T-helper 1 cell treated with Interleukin-12 subunit alpha and Interleukin-12 subunit beta and Interleukin-4 antibody, amounts not matched to agents 30 μg/mL and 1 μg/mL, for 36 hours (primary cell): ENCODE results near the gene FAF1.

Experiments used
- H3K27ac Mint-ChIP-seq: one replicate; pipeline ENCODE4 v1.8.0; 2021; ENCODE audit warnings: mild to moderate bottlenecking, mixed read lengths
- H3K27me3 Mint-ChIP-seq: one replicate; pipeline ENCODE4 v1.8.0; 2021; ENCODE audit warnings: low read depth, mixed read lengths
- H3K36me3 Mint-ChIP-seq: one replicate; pipeline ENCODE4 v1.8.0; 2021; ENCODE audit warnings: low read depth, mixed read lengths
- H3K4me1 Mint-ChIP-seq: one replicate; pipeline ENCODE4 v1.8.0; 2021; ENCODE audit warnings: low read depth, mixed read lengths
- H3K4me3 Mint-ChIP-seq: one replicate; pipeline ENCODE4 v1.8.0; 2021; ENCODE audit warnings: mild to moderate bottlenecking, moderate library complexity, mixed read lengths
- H3K9me3 Mint-ChIP-seq: one replicate; pipeline ENCODE4 v1.8.0; 2021; ENCODE audit warnings: mixed read lengths

FAF1 gene

GRCh38 chr1:50983219-50983802 lies 23.2 kb upstream of the FAF1 start:
- Mint-ChIP-seq H3K27me3 (peaks cover 77% of the 10 kb centered on the region), H3K9me3 (no peaks in the 10 kb centered on the region), H3K4me1 (peaks cover 9% of the 10 kb centered on the region), H3K27ac (no peak overlapping the region), H3K36me3 (no peaks in the 10 kb centered on the region), H3K4me3 (no peak overlapping the region)

DNA sequence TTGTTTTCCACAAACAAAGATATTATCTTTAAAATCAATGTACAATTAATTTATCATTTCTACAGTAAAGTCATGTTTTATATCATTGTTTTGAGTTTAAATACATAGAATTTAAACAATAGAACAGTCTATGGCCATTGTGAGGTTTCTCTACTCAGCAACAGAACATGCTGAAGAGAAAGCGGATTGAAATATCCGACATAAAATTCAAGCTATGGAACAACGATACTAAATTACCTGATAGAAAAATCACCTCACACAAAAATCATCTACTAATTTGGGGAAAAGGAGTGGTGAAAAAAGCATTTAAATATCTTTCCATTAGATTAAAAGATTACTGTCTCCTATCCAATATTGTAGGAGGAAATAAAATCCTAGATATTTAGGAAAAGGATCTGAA lies 22.5 kb upstream of the FAF1 start:
- no peak overlapping the region for H3K4me3 Mint-ChIP-seq

DNA sequence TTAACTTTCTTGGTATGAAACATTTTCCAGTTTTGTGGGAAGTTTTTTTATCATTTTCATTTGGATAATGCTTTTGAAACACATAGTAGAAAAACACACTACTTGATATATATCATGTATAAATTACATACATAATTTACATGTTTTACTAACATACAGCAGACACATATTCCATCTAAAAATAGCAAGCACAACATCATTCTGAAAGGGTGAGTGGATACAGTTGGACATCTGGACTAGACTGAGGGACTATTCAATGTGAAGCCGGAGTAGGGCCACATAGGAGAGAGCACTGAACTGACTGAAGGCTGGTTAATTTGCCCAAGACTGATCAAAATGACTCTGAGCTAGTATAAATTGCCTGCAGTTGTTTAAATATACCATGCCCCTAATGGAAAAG lies 21.7 kb upstream of the FAF1 start:
- Mint-ChIP-seq H3K27me3 (peaks cover 83% of the 10 kb centered on the region), H3K9me3 (no peaks in the 10 kb centered on the region), H3K4me3 (no peak overlapping the region), H3K36me3 (no peaks in the 10 kb centered on the region), H3K27ac (no peak overlapping the region), H3K4me1 (peaks cover 13% of the 10 kb centered on the region)

More for the DNA sequence above, 22.5 kb upstream of the FAF1 start:
- H3K27me3 Mint-ChIP-seq = peaks cover 79% of the 10 kb centered on the region
- peaks cover 10% of the 10 kb centered on the region for H3K4me1 Mint-ChIP-seq
- no peaks in the 10 kb centered on the region for H3K36me3 Mint-ChIP-seq
- H3K27ac Mint-ChIP-seq = no peak overlapping the region
- no peaks in the 10 kb centered on the region for H3K9me3 Mint-ChIP-seq

DNA sequence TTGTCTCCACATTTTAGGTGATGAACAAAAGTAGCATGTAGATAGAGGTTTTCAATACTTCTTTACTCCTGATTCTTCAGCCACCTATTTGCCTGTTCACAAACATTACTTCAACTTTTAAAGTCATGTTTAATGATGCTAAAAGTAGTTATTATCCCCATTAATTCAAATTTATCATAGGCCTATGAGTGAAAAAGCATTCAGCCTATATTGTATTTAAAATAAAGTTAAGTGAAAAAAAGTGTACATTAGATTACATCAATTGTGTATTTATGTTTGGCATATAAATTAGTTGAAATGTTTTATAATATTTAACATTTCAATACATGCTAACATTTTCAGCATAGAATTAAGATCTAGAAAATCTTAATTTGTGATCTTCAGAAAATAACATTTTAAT lies 20.4 kb upstream of the FAF1 start:
- H3K4me1 Mint-ChIP-seq = peaks cover 21% of the 10 kb centered on the region

DNA sequence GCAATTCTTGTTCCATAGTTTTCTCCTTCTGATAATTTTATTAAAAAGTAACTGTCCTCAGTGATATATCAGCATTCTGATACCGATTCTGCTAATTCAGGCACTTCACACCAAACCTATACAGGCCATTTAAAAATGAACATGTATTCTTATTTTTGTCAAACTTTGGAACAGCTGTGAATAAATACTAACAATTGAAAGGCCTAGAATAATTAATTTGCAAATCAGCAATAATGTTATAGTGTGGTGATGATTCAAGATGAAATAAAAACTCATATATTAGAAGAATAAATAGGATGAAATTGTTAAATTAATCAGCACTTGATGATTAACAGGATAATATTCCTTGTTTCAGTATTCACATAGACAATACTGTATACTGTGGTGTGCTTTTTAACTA lies 19.9 kb upstream of the FAF1 start:
- Mint-ChIP-seq H3K4me3 (no peak overlapping the region), H3K9me3 (no peaks in the 10 kb centered on the region), H3K4me1 (peaks cover 21% of the 10 kb centered on the region), H3K27me3 (peaks cover 76% of the 10 kb centered on the region), H3K27ac (no peak overlapping the region), H3K36me3 (peaks cover 6% of the 10 kb centered on the region)

More for the DNA sequence above, 20.4 kb upstream of the FAF1 start:
- Mint-ChIP-seq H3K27ac (no peak overlapping the region), H3K36me3 (peaks cover 5% of the 10 kb centered on the region), H3K27me3 (peaks cover 80% of the 10 kb centered on the region), H3K4me3 (no peak overlapping the region), H3K9me3 (no peaks in the 10 kb centered on the region)

- peaks cover 26% of the 10 kb centered on the region for H3K4me1 Mint-ChIP-seq
- H3K4me3 Mint-ChIP-seq = peak overlapping the region; percentile 81
- H3K9me3 Mint-ChIP-seq = no peaks in the 10 kb centered on the region
- peaks cover 12% of the 10 kb centered on the region for H3K36me3 Mint-ChIP-seq
- peak overlapping the region; percentile 55 for H3K27ac Mint-ChIP-seq
- peaks cover 77% of the 10 kb centered on the region for H3K27me3 Mint-ChIP-seq
Measured at GRCh38 chr1:50978852-50979781, 19.1 kb upstream of the FAF1 start.

- Mint-ChIP-seq H3K4me3 (peak overlapping the region; percentile 81), H3K9me3 (no peaks in the 10 kb centered on the region), H3K36me3 (peaks cover 18% of the 10 kb centered on the region), H3K27me3 (peaks cover 76% of the 10 kb centered on the region), H3K4me1 (peaks cover 29% of the 10 kb centered on the region), H3K27ac (peak overlapping the region; percentile 55)
Measured at GRCh38 chr1:50978144-50978851, 18.2 kb upstream of the FAF1 start.

DNA sequence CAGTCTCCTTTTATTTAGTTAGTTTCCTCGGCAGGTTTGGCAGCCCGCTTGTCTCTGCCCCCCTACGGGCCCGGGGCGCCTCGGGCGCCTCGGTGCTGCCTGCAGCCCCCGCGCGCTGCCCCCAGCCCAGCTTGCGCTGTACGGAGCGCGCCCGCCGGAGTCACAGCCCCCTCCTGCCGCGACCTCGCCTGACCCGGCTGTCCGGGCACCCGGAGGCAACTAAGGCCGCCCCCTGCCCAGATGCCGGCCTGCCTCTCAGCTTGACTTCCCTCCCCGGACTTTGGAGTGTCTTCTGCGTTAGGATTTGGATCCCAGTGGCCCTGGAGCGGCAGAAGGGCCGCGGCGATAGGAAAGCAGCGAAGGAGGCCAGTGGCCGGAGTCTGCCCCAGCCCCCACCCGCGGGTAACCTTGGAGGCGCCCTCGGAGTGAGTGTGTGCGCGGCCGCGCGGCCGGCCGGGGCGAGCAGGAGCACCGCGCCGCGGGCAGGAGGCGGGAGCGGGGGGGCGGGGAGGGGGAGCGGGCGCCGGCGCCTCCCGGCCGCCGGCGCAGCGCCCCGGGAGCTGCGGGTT lies 17.6 kb upstream of the FAF1 start:
- Mint-ChIP-seq H3K27me3 (peaks cover 69% of the 10 kb centered on the region), H3K4me3 (peak overlapping the region; percentile 83), H3K9me3 (no peaks in the 10 kb centered on the region), H3K4me1 (peaks cover 29% of the 10 kb centered on the region), H3K27ac (peak overlapping the region; percentile 49), H3K36me3 (peaks cover 20% of the 10 kb centered on the region)

GRCh38 chr1:50976890-50977574 lies 17.0 kb upstream of the FAF1 start:
- Mint-ChIP-seq H3K4me1 (peaks cover 31% of the 10 kb centered on the region), H3K36me3 (peaks cover 21% of the 10 kb centered on the region), H3K27me3 (peaks cover 63% of the 10 kb centered on the region), H3K4me3 (peak overlapping the region; percentile 83), H3K9me3 (no peaks in the 10 kb centered on the region), H3K27ac (peak overlapping the region; percentile 70)

DNA sequence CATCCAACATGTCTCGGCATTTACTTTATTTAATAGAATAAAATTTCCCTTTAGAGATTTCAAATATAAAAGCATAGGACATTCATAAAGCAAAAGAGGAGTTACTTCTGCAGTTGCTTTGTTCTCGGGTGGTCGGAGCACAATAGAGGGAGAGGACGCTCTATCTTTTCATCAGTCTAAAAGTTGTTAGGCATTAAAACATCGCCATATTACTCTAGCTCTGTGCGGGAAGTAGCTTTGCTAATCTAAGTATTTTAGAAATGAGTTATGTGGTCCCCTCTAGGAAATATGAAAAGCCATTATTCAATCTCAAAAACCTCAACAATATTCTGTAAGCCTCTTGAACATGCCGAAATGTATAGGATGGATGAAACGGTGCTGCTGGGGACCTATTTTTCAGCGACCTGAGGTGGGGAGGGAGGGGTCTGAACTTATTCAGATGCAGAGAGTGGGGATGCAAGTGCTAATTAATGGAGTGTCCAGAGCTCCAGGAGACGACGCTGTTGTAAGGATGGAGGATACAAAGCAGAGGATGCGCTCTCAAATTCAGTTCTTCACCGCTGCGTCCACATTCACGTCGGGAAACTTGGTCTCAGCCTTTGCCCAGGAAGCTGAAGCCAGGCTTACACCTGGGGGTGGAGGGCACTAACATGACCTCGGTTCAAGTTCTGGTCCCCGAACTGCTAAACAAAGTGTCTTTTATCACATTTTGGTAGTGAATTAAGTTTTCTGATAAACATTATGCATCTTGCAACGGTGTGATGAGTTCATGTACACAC lies 16.2 kb upstream of the FAF1 start:
- Mint-ChIP-seq H3K27me3 (peaks cover 57% of the 10 kb centered on the region), H3K4me1 (peaks cover 33% of the 10 kb centered on the region), H3K36me3 (peaks cover 24% of the 10 kb centered on the region), H3K9me3 (no peaks in the 10 kb centered on the region), H3K4me3 (peak overlapping the region; percentile 83), H3K27ac (no peak overlapping the region)

- Mint-ChIP-seq H3K4me3 (no peak overlapping the region), H3K36me3 (peaks cover 27% of the 10 kb centered on the region), H3K9me3 (no peaks in the 10 kb centered on the region), H3K27me3 (peaks cover 50% of the 10 kb centered on the region), H3K4me1 (peaks cover 40% of the 10 kb centered on the region), H3K27ac (no peak overlapping the region)
Measured at GRCh38 chr1:50975436-50975835, 15.4 kb upstream of the FAF1 start.

DNA sequence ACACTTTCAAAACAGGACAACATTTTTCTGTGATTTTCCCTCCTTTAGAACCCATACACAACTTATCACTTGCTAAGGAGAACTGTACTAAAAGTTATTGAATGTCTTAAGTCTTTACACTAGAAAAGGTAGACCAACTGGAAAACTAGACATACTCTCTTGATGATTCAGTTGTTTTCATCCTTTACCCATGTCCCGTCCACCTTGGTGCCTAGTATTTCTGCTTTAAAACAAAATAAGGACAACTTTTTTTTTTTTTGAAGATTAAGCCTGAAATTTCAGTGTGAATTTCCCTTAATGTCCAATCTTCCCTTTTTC lies 14.5 kb upstream of the FAF1 start:
- Mint-ChIP-seq H3K9me3 (no peaks in the 10 kb centered on the region), H3K4me1 (peaks cover 43% of the 10 kb centered on the region), H3K36me3 (peaks cover 33% of the 10 kb centered on the region)

GRCh38 chr1:50973875-50974617 lies 14.0 kb upstream of the FAF1 start:
- Mint-ChIP-seq H3K27ac (no peak overlapping the region), H3K9me3 (no peaks in the 10 kb centered on the region), H3K4me3 (no peak overlapping the region), H3K36me3 (peaks cover 33% of the 10 kb centered on the region), H3K27me3 (peaks cover 37% of the 10 kb centered on the region), H3K4me1 (peaks cover 42% of the 10 kb centered on the region)

More for the DNA sequence above, 14.5 kb upstream of the FAF1 start:
- Mint-ChIP-seq H3K27me3 (peaks cover 42% of the 10 kb centered on the region), H3K4me3 (no peak overlapping the region), H3K27ac (no peak overlapping the region)
